ENCODE data around the gene PLA2G2C.

PLA2G2C gene

GRCh38 chr1:20126041-20126805 is 60.1 kb downstream of the PLA2G2C start:
- DNase-seq: no peak

GRCh38 chr1:20125100-20125499 is 61.2 kb downstream of the PLA2G2C start:
- no peak for DNase-seq

GRCh38 chr1:20124456-20125057 is 61.8 kb downstream of the PLA2G2C start:
- no peak for DNase-seq

DNA sequence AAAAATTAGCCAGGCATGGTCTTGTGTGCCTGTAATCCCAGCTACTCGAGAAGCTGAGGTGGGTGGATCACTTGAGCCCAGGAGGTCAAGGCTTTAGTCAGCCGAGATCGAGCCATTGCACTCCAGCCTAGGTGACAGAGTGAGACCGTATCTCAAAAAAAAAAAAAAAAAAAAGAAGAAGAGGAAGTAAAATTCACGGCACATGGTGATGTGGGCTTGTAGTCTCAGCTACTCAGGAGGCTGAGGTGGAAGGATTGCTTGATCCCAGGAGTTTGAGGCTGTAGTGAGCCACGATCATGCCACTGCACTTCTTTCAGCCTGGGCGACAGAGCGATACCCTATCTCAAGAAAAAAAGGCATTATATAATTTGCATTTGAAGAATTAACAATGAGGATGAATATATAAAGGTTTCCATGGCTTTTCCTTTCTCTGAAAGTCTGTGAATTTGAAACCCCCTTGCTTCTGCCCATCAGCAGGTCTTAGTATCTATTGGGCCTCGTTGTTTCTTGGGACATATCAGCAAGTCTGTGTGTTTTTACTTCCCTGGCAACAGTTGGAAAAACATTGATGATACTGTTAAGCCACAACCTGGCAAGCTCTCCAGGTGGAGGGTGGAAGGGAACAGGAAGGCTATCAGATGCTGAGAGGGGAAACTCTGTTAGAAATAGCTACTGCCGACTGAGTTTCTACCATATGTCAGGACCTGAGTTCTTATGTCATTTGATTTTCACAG is 62.4 kb downstream of the PLA2G2C start:
- no peak for DNase-seq

- DNase-seq: no peak
Measured at GRCh38 chr1:20120796-20121195, 65.5 kb downstream of the PLA2G2C start.

- DNase-seq: no peak
Measured at GRCh38 chr1:20119347-20119746, 67.0 kb downstream of the PLA2G2C start, which contains the start of gene PLA2G2D. PLA2G2D (minus strand) TSS chr1:20119536; CDS start chr1:20119498, 38 bp downstream.

GRCh38 chr1:20117236-20117635 is 69.1 kb downstream of the PLA2G2C start:
- no peak for DNase-seq

GRCh38 chr1:20115916-20116315 is 70.4 kb downstream of the PLA2G2C start:
- no peak for DNase-seq

- no peak for DNase-seq
Measured at GRCh38 chr1:20115479-20115878, 70.8 kb downstream of the PLA2G2C start.

- no peak for DNase-seq
Measured at GRCh38 chr1:20114021-20114648, 72.2 kb downstream of the PLA2G2C start.
